DMS 273 (cell line): ENCODE results near the gene PHETA1.
"Not testable (repeated sequence)": the region's sequence is repeated elsewhere in the genome, so short reads cannot be mapped to it uniquely, and the experiment has no call there.

Source experiments
- DNase-seq: peaks from one replicate; lab custom pipeline; 2025; ENCODE audit not compliant: unreplicated experiment; lab: John Stamatoyannopoulos, UW

The PHETA1 gene

GRCh38 chr12:111351026-111351425 lies 17.9 kb downstream of the PHETA1 start:
- no peak for DNase-seq

- DNase-seq: no peak
Observed at GRCh38 chr12:111349748-111350520, 19.0 kb downstream of the PHETA1 start.

DNA sequence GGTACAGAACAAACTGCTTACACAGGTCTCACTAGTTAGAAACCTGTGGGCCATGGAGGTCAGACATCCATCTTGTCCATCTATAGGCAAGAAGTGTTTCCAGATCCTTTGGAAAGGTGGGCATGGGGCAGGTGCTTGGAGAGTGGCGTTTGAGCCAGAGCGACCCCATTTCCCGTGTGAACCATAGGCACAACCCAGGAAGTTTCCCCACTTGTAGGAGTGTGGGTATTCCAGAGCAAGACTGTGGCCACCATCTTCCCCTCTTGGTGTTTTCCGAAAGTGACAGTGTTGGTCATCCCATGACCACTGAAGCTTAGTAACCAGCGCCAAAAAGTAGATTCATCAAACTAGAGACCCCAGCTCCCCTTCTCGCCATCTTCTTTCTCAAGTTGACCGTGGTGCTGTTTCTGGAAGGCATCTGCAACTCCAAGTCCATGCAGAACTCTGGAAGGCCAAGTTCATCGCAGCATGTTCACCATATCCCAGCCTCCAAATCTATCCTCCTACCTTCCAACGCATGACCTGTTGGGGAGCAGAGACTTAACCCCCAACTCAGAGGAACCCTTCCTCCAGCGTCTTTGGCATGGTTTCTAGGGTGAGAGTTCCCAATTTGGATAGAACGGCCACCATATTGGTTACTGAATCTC lies 19.7 kb downstream of the PHETA1 start:
- DNase-seq: no peak

DNA sequence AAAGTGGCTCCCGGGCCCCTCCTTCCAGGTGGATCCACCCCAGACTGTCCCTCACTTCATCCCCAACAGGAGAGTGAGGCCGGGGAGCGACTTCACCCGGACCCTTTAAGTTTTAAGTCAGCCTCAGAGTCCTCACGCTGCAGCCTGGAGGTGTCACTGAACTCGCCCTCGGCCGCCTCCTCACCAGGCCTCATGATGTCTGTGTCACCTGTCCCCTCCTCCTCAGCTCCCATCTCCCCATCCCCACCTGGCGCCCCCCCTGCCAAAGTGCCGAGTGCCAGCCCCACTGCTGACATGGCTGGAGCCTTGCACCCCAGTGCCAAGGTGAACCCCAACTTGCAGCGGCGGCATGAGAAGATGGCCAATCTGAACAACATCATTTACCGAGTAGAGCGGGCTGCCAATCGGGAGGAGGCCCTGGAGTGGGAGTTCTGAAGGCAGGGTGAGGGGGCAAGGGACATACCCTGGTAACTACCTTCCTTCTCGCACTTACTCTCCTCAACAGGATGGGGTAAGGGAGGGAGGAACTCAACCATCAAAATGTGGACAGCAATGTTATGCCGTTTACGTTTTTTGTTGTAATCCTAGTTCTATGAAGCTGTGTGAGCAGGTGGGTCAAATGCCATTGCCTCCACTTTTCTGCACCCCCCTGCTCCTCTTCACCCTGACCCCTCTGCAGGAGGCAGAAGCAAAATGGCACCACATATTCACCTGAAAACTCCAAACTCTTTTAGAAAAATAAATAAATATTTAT lies 20.8 kb downstream of the PHETA1 start:
- DNase-seq: no peak

DNA sequence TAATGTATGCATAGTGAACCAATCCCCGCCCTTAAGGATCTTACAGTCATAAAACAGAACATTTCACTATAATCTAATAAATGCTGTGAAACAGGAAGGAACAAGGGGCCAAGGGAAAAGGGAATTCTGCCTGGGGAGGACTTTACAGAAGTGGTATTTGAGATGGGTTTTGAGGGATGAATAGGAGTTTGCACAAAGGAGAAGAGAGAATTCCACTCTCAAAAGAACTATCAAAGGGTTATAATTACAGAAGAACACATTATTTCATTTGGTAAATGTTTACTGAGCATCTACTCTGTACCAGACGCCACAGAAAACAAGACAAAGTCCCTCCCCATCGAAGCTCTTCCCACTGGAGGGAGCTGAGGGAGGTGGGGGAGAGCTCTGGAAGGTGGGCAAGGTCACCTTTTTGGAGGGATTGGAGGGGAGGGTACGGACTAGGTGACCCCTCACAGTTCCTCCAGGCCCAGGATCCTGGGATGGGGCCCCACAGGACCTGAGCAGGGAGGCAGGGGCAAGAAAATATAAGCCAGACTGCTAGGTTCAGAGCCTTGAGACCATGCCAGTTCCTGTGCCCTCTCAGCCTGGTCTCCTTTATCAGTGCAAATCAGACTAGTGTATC lies 24.5 kb downstream of the PHETA1 start:
- DNase-seq: no peak

DNA sequence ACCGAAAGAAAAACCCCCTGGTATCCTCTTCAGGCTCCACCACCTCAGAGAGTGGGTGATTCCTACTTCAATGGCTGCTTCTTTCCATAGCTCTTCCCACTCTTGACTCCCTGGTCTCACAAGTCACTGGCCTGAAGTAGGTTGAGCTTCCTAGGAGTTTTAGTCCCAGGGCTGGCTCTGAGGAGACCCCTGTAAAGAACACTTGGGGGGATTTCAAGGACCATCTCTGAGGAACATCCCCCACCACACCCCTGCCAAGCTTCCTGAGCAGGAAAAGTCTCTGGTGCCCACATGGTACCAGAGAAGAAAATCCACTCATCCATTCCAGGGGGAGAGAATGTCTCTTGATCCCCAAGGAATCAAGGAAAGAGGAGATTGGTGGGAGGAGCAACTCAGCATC lies 25.7 kb downstream of the PHETA1 start:
- DNase-seq: no peak

DNA sequence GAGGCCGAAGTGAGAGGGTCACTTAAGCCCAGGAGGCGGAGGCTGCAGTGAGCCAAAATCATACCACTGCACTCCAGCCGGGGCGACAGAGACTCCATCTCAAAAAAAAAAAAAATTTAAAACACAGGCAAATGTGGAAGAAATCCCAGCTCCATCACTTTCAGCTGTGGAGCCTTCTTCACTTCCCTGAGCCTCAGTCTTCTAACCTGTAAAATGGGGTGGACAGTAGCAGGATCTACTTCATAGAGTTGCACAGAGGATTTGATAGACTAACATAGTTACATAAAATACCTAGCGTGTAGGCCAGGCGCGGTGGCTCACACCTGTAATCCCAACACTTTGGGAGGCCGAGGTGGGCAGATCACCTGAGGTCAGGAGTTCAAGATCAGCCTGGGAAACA lies 26.5 kb downstream of the PHETA1 start:
- DNase-seq: no peak

DNA sequence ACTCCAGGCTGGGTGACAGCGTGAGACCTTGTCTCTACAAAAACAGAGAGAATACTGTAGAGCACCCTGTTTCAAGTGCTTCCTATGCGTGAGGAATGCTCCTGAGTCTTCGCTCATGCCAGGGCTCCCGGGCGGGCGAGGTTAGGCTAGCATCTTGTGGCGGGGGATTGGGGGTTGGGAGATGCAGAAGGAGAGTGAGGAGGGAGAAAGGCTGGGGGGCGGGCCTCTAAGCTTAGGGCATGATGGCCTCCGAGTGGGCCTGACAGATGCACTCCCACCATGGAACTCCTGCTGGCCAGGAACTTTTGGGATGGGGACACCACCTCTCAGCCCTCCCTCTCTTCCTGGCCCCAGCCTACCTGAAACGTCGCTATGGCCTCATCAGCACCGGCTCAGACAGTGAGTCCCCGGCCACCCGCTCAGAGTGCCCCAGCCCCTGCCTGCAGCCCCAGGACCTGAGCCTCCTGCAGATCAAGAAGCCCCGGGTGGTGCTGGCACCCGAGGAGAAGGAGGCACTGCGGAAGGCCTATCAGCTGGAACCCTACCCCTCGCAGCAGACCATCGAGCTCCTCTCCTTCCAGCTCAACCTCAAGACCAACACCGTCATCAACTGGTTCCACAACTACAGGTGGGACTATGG lies 27.3 kb downstream of the PHETA1 start:
- no peak for DNase-seq

DNA sequence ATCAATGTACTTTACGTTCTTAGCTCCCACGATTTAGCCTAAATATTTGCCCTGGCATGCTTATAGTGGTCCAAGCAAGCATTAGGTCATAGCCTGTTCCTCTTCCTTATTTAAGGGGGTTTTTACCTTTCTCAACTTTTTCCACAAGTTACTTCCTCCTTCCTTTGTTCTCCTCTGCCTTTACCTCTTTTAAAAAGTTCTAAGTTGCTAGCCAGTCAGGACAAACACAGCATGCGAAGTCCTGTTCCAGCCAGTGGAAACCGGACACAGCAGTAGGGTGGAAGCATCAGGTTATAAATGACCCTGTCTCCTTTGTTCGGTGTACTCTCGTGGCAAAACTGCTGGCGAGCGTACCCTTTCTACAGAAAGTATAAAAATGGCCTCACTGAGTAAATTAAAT lies 28.2 kb downstream of the PHETA1 start:
- not testable (repeated sequence) for DNase-seq

- no peak for DNase-seq
Observed at GRCh38 chr12:111340231-111340630, 28.7 kb downstream of the PHETA1 start.

- no peak for DNase-seq
Observed at GRCh38 chr12:111339321-111339938, 29.5 kb downstream of the PHETA1 start.

- no peak for DNase-seq
Observed at GRCh38 chr12:111338096-111338495, 30.8 kb downstream of the PHETA1 start.

DNA sequence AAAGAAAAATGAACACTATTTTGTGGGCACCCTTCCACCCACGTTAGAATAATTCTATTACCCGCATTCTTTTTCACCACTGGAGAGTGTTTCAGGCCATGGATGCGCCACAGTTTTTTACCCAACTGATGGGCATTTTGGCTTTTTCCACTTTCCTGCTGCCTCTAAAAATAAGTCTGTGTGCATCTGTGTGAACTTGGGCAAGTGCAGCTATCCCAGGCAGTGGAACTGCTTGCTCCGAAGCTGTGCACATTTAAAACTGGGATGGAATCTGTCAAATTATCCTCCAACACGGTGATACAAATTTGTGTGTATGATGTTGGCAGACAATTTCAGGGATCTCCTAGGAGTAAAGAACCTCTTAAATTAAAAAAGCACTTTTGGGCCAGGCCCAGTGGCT lies 31.5 kb downstream of the PHETA1 start:
- DNase-seq: no peak

- not testable (repeated sequence) for DNase-seq
Observed at GRCh38 chr12:111336411-111336810, 32.5 kb downstream of the PHETA1 start.

- no peak for DNase-seq
Observed at GRCh38 chr12:111335811-111336210, 33.1 kb downstream of the PHETA1 start.

- DNase-seq: not testable (repeated sequence)
Observed at GRCh38 chr12:111335301-111335700, 33.6 kb downstream of the PHETA1 start.

DNA sequence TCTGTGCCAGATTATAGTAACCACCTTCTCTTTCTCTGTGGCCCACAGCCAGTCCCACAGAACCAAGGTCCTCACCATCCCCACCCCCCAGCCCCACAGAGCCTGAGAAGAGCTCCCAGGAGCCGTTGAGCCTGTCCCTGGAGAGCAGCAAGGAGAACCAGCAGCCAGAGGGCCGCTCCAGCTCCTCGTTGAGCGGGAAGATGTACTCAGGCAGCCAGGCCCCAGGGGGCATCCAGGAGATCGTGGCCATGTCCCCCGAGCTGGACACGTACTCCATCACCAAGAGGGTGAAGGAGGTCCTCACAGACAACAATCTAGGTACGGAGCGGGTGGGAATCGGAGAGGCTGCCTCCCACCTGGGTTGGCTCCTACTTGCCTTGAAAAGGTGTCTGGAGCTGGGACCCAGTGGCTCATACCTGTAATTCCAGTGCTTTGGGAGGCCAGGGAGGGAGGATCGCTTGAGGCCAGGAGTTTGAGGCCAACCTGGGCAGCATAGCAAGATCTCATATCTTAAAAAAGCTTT lies 34.4 kb downstream of the PHETA1 start:
- DNase-seq: no peak

- DNase-seq: peak; percentile 76
Observed at GRCh38 chr12:111330800-111331752, 37.8 kb downstream of the PHETA1 start.

DNA sequence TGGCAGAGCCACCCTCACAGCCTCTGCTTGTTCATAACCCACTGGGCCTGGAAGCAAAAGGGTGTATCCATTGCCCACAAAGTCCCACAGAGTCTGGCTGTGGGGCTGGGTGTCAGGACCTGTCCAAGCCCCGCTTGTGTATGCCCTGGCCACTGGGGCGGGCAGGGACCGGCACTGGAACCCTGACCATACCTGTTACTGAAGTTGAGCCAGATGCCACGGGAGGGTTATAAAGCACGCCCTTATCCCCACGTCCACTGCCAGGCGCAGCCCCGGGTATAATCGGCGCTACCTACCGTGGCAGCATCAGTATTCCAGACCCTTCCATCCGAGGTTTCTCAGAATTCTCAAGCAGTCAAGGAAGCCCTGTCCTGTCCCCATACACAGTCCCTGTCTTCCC lies 40.8 kb downstream of the PHETA1 start:
- DNase-seq: no peak
